Liver (tissue), 9 donors: ENCODE data around the gene PLEKHA3. TPM values are rescaled to one million over a fixed set of nuclear protein-coding genes. Genes with fewer than 3 reads are reported as not detected.

Source experiments
- DNase-seq: peaks from one replicate; pipeline ENCODE4 v3.0.0-alpha.2; 2017; ENCODE audit warnings: low spot score
- H3K27ac ChIP-seq, 2 donors: one replicate each; pipeline ENCODE4 v1.7.0; 2013; ENCODE audit warnings: inconsistent platforms in 2 of 2, low read length in 2 of 2, control low read depth in 1 of 2, low read depth in 1 of 2, mild to moderate bottlenecking in 1 of 2
- H3K27me3 ChIP-seq, 4 donors: one replicate each; pipeline versions ENCODE4 v1.6.1 to v1.7.0; 2013; ENCODE audit warnings: low read length in 3 of 4, inconsistent platforms in 1 of 4, mild to moderate bottlenecking in 1 of 4, moderate library complexity in 1 of 4; ENCODE audit not compliant: control insufficient read depth in 4 of 4, insufficient read depth in 4 of 4
- H3K36me3 ChIP-seq, 4 donors: one replicate each; pipeline versions ENCODE4 v1.6.1 to v1.7.0; 2013; ENCODE audit warnings: low read length in 3 of 4, mild to moderate bottlenecking in 3 of 4, low read depth in 1 of 4, moderate library complexity in 1 of 4; ENCODE audit not compliant: control insufficient read depth in 4 of 4, insufficient read depth in 3 of 4
- H3K4me1 ChIP-seq, 4 donors: one replicate each; pipeline versions ENCODE4 v1.6.1 to v1.7.0; 2013; ENCODE audit warnings: low read length in 3 of 4, mild to moderate bottlenecking in 3 of 4, moderate library complexity in 1 of 4; ENCODE audit not compliant: control insufficient read depth in 4 of 4, insufficient read depth in 4 of 4
- H3K4me3 ChIP-seq, 3 donors: one replicate each; pipeline versions ENCODE4 v1.6.1 to v1.7.0; 2013; ENCODE audit warnings: low read length in 3 of 3, control low read depth in 1 of 3, low read depth in 1 of 3, mild to moderate bottlenecking in 1 of 3
- H3K9ac ChIP-seq, 2 donors: one replicate each; pipeline ENCODE4 v1.7.0; 2013; ENCODE audit warnings: low read length in 2 of 2, mild to moderate bottlenecking in 2 of 2, moderate library complexity in 2 of 2, control low read depth in 1 of 2, low read depth in 1 of 2
- H3K9me3 ChIP-seq, 4 donors: one replicate each; pipeline versions ENCODE4 v1.6.1 to v1.7.0; 2013; ENCODE audit warnings: low read length in 3 of 4; ENCODE audit not compliant: control insufficient read depth in 4 of 4
- EGR1 ChIP-seq, 2 donors: IDR thresholded peaks; 2 replicates each; pipeline ENCODE4 v1.6.1; 2016 to 2018; ENCODE audit warnings: antibody characterized with exemption in 2 of 2, low read depth in 2 of 2
- FOXA2 ChIP-seq: IDR thresholded peaks from 2 replicates; pipeline ENCODE4 v1.6.1; 2016; ENCODE audit warnings: antibody characterized with exemption
- GABPA ChIP-seq, 2 donors: IDR thresholded peaks in 1 of 2; conservative IDR thresholded peaks in 1 of 2; 2 replicates each; pipeline ENCODE4 v1.6.1; 2016; ENCODE audit warnings: antibody characterized with exemption in 2 of 2, mild to moderate bottlenecking in 1 of 2, moderate library complexity in 1 of 2
- HNF4A ChIP-seq, 2 donors: conservative IDR thresholded peaks; 2 replicates each; pipeline ENCODE4 v1.6.1; 2016; ENCODE audit warnings: antibody characterized with exemption in 2 of 2, mild to moderate bottlenecking in 2 of 2
- JUND ChIP-seq, 2 donors: IDR thresholded peaks; 2 replicates each; pipeline ENCODE4 v1.6.1; 2016; ENCODE audit warnings: antibody characterized with exemption in 2 of 2
- NR2F2 ChIP-seq: IDR thresholded peaks from 2 replicates; pipeline ENCODE4 v1.6.1; 2016; ENCODE audit warnings: antibody characterized with exemption
- RAD21 ChIP-seq, 2 donors: IDR thresholded peaks; 2 replicates each; pipeline ENCODE4 v1.6.1; 2016; ENCODE audit warnings: antibody characterized with exemption in 2 of 2, mild to moderate bottlenecking in 2 of 2
- RXRA ChIP-seq, 2 donors: IDR thresholded peaks; 2 replicates each; pipeline ENCODE4 v1.6.1; 2017 to 2018; ENCODE audit warnings: antibody characterized with exemption in 2 of 2, mild to moderate bottlenecking in 1 of 2
- SP1 ChIP-seq: IDR thresholded peaks from 2 replicates; pipeline ENCODE4 v1.6.1; 2018; ENCODE audit warnings: antibody characterized with exemption, mild to moderate bottlenecking
- TAF1 ChIP-seq: conservative IDR thresholded peaks from 2 replicates; pipeline ENCODE4 v1.6.1; 2016; ENCODE audit warnings: antibody characterized with exemption, mild to moderate bottlenecking
- YY1 ChIP-seq: IDR thresholded peaks from 2 replicates; pipeline ENCODE4 v1.6.1; 2016; ENCODE audit warnings: antibody characterized with exemption, mild to moderate bottlenecking
- WGBS: extraction: QIAGEN DNeasy Blood & Tissue Kit; methylation state at CpG from one replicate; pipeline ENCODE4 v1.1.7; 2013; 5-methylcytosine and 5-hydroxymethylcytosine counted together
- polyA plus RNA-seq, 2 donors: library from polyadenylated mRNA; stranded (reverse) in 1 of 2; unstranded in 1 of 2; fragments of 200-250 nt in 1 of 2; fragments of >200 nt in 1 of 2; fragmentation: Nextera tagmentation in 1 of 2; extraction: Ambion mirVana in 1 of 2; gene quantifications; one replicate each; pipeline versions ENCODE4 v1.2.1 to v1.2.3, GENCODE V29; 2013 to 2015
- total RNA-seq, 2 donors: library from RNA; depleted of rRNA; stranded (reverse); fragments of >200 nt; gene quantifications; one replicate each; pipeline ENCODE4 v1.2.3, GENCODE V29; 2014
- TF ChIP-seq, protein P1 (sequence below): IDR thresholded peaks from 2 replicates; pipeline ENCODE4 v1.6.1; 2016; ENCODE audit warnings: antibody characterized with exemption
- TF ChIP-seq, protein P2 (sequence below): fragments of 150-350 bp; IDR thresholded peaks from 2 replicates; pipeline ENCODE4 v1.5.1; 2017; ENCODE audit warnings: improper control_type of control experiment, low read depth, low read length; ENCODE audit not compliant: missing input control
- TF ChIP-seq, protein P3 (sequence below): IDR thresholded peaks from 2 replicates; pipeline ENCODE4 v1.6.1; 2016; ENCODE audit warnings: antibody characterized with exemption, mild to moderate bottlenecking
- donor health status: healthy.
- donor health status: healthy.
- donor health status: healthy.
- donor health status: healthy.
- donor health status: healthy.

The PLEKHA3 gene
- total RNA-seq (1 to 10 TPM; 5.9 to 6.3 TPM), polyA plus RNA-seq (1 to 10 TPM; 3.6 to 7.1 TPM)

DNA sequence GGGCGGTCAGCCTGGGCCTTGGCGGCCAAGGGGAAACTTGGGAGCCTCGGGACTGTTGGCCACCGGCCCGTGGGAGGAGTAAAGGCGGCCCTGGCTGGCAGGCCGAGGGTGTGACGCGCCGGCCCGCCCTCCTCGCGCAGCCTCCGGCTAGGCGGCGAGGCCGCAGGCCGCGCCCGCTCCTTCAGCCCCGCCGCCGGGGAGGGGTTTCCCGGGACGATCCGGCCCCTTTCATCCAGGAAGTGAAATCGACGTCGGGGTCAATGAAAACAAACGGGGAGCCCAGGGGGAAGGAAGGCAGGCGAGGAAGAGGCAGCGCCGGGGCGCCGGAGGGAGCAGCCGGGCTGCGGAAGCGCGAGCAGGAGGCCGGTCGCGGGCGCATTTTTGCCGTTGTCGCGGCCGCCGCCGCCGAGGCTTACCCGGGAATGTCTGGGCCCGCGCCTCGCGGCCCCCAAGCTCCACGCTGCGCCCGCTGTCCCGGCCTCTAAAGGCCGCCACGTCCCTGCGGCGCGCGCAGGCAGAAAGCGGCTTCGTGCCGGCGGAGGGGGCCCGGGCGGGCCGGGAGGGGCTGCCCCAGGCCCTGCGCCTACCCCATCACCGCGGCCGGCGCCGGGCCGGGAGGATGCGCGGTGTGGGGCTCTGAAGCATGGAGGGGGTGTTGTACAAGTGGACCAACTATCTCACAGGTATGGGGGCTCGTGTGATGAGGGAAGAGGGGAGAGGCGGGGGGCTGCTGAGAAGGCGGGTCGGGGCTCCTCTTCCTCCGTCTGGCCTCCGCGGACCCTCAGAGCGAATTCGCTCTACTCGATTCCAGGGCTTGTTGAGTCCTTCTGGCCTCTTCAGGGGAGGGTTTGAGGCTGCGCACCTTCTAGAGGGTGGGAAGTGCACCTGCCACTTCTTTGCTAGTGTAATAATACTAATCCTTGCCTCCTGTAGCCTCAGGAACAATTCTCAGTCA is at the start of gene PLEKHA3:
Gene PLEKHA3 (plus strand): TSS at position 231 of the 955 bp plus-strand sequence. CDS start 413 bp downstream, at position 644.
- H3K4me1 ChIP-seq = peaks cover 9 to 60% (median 35%) of the 10 kb centered on the region in 4 donors
- DNase-seq = peak; percentile 88
- WGBS = under 1% methylated on average over 92 of the region's 92 CpGs

DNA sequence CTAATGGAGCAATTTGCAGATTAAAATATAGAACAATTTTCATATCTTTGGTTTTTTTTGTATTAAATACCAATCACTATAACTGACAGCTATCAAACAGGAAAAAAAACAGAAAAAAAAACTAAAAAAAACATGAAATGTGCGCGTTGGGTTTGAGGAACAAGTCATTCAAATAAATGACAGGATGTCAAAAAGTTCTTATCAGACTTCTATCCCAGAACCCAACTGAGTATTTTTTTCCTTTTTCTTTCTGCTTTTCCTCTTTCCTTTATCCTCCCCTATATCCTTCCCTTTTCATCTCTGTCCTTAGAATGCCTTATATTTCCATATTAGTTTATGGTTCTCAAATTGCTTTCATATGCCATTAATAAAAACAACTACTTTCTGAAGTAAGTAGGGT is 43.6 kb upstream of the PLEKHA3 start:
- no peaks in the 10 kb centered on the region for H3K27me3 ChIP-seq
- H3K27ac ChIP-seq = no peak overlapping the region
- H3K9ac ChIP-seq = no peak overlapping the region
- no peaks in the 10 kb centered on the region for H3K9me3 ChIP-seq
- no peaks in the 10 kb centered on the region for H3K4me1 ChIP-seq
- TF ChIP-seq JUND (IDR thresholded peaks at IDR 0.05) (no peak), TAF1 (no peak), FOXA2 (no peak), EGR1 (IDR thresholded peaks at IDR 0.05; ENCODE audit: low read depth in 2 of 2) (no peak), RAD21 (IDR thresholded peaks at IDR 0.05) (no peak), YY1 (no peak), GABPA (IDR thresholded peaks at IDR 0.05 in 1 of 2, conservative IDR thresholded peaks at IDR 0.05 in 1 of 2) (no peak)
- TF ChIP-seq, protein P1, sequence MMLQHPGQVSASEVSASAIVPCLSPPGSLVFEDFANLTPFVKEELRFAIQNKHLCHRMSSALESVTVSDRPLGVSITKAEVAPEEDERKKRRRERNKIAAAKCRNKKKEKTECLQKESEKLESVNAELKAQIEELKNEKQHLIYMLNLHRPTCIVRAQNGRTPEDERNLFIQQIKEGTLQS = no peak
- TF ChIP-seq, protein P2, sequence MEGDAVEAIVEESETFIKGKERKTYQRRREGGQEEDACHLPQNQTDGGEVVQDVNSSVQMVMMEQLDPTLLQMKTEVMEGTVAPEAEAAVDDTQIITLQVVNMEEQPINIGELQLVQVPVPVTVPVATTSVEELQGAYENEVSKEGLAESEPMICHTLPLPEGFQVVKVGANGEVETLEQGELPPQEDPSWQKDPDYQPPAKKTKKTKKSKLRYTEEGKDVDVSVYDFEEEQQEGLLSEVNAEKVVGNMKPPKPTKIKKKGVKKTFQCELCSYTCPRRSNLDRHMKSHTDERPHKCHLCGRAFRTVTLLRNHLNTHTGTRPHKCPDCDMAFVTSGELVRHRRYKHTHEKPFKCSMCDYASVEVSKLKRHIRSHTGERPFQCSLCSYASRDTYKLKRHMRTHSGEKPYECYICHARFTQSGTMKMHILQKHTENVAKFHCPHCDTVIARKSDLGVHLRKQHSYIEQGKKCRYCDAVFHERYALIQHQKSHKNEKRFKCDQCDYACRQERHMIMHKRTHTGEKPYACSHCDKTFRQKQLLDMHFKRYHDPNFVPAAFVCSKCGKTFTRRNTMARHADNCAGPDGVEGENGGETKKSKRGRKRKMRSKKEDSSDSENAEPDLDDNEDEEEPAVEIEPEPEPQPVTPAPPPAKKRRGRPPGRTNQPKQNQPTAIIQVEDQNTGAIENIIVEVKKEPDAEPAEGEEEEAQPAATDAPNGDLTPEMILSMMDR = no peak
- 84% methylated on average over 2 of the region's 2 CpGs for WGBS
- no peak for DNase-seq
- H3K4me3 ChIP-seq = no peak overlapping the region
- H3K36me3 ChIP-seq = peaks cover 10 to 74% (median 60%) of the 10 kb centered on the region in 4 donors

More for the DNA sequence above, at the start of gene PLEKHA3:
- peak; percentile 20 for TF ChIP-seq NR2F2
- TF ChIP-seq SP1 = peak; percentile 35
- no peak for TF ChIP-seq TAF1
- TF ChIP-seq EGR1 (IDR thresholded peaks at IDR 0.05; ENCODE audit: low read depth in 2 of 2) = no peak
- no peak for TF ChIP-seq FOXA2
- TF ChIP-seq RXRA (IDR thresholded peaks at IDR 0.05) = no peak
- TF ChIP-seq, protein P3, sequence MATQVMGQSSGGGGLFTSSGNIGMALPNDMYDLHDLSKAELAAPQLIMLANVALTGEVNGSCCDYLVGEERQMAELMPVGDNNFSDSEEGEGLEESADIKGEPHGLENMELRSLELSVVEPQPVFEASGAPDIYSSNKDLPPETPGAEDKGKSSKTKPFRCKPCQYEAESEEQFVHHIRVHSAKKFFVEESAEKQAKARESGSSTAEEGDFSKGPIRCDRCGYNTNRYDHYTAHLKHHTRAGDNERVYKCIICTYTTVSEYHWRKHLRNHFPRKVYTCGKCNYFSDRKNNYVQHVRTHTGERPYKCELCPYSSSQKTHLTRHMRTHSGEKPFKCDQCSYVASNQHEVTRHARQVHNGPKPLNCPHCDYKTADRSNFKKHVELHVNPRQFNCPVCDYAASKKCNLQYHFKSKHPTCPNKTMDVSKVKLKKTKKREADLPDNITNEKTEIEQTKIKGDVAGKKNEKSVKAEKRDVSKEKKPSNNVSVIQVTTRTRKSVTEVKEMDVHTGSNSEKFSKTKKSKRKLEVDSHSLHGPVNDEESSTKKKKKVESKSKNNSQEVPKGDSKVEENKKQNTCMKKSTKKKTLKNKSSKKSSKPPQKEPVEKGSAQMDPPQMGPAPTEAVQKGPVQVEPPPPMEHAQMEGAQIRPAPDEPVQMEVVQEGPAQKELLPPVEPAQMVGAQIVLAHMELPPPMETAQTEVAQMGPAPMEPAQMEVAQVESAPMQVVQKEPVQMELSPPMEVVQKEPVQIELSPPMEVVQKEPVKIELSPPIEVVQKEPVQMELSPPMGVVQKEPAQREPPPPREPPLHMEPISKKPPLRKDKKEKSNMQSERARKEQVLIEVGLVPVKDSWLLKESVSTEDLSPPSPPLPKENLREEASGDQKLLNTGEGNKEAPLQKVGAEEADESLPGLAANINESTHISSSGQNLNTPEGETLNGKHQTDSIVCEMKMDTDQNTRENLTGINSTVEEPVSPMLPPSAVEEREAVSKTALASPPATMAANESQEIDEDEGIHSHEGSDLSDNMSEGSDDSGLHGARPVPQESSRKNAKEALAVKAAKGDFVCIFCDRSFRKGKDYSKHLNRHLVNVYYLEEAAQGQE = peak; percentile 71
- peak in 1 of 2 donors; percentile 31 for TF ChIP-seq RAD21 (IDR thresholded peaks at IDR 0.05)
- TF ChIP-seq GABPA (IDR thresholded peaks at IDR 0.05 in 1 of 2, conservative IDR thresholded peaks at IDR 0.05 in 1 of 2) = peak in 1 of 2 donors; percentile 66
- TF ChIP-seq YY1 = peak; percentile 64
- peak in 1 of 2 donors; percentile 51 for TF ChIP-seq HNF4A (conservative IDR thresholded peaks at IDR 0.05)
- Histone ChIP-seq H3K9me3 (no peaks in the 10 kb centered on the region), H3K36me3 (peaks cover 0 to 1% (median 0%) of the 10 kb centered on the region in 4 donors), H3K9ac (peak within 1 kb of the TSS; percentile 66 to 80), H3K4me3 (peak within 1 kb of the TSS; percentile 70 to 92 (median 75)), H3K27me3 (no peaks in the 10 kb centered on the region), H3K27ac (peak within 1 kb of the TSS; percentile 93 to 96)
